Keratinocyte (primary cell): ENCODE measurements around the gene TMEM125. TPM values are rescaled to one million over a fixed set of nuclear protein-coding genes. Genes with fewer than 3 reads are reported as not detected.
A peak's percentile ranks its signal among the peaks of the same experiment; 100 is the strongest.

Source experiments
- DNase-seq: peaks from one replicate; pipeline ENCODE4 v3.0.0-alpha.2; 2011; ENCODE audit warnings: low read depth, missing footprints, low spot score
- FAIRE-seq: peaks from 2 replicates; lab custom pipeline; 2011; peaks lifted over from hg19 to GRCh38; lab: Jason Lieb, UNC
- H2AFZ ChIP-seq: 2 replicates; pipeline ENCODE4 v1.6.0; 2012; ENCODE audit warnings: low read length, control low read depth, inconsistent platforms; ENCODE audit not compliant: control insufficient read depth
- H3K27ac ChIP-seq: 2 replicates; pipeline ENCODE4 v1.5.1; 2011; ENCODE audit warnings: low read length; ENCODE audit not compliant: control insufficient read depth, insufficient read depth
- H3K27me3 ChIP-seq: 3 replicates; pipeline ENCODE4 v1.6.0; 2011; ENCODE audit warnings: low read length; ENCODE audit not compliant: control insufficient read depth, insufficient read depth; ENCODE audit errors: extremely low read depth
- H3K36me3 ChIP-seq, 2 experiments: 2 replicates in 1 of 2; 3 replicates in 1 of 2; pipeline ENCODE4 v1.5.1; 2011; ENCODE audit warnings: low read length in 2 of 2, mild to moderate bottlenecking in 1 of 2; ENCODE audit not compliant: control insufficient read depth in 2 of 2, insufficient read depth in 2 of 2; ENCODE audit errors: extremely low read depth in 1 of 2
- H3K4me1 ChIP-seq: 3 replicates; pipeline ENCODE4 v1.5.1; 2011; ENCODE audit warnings: low read length; ENCODE audit not compliant: control insufficient read depth, insufficient read depth; ENCODE audit errors: extremely low read depth
- H3K4me2 ChIP-seq: 3 replicates; pipeline ENCODE4 v1.6.0; 2011; ENCODE audit warnings: low read depth, low read length; ENCODE audit not compliant: control insufficient read depth, insufficient read depth; ENCODE audit errors: extremely low read depth
- H3K4me3 ChIP-seq, 3 experiments: fragments of 200-600 bp in 1 of 3; sonication (generic) in 1 of 3; 2 replicates in 2 of 3; 3 replicates in 1 of 3; pipeline ENCODE4 v1.5.1; 2011 to 2016; ENCODE audit warnings: low read length in 3 of 3, mild to moderate bottlenecking in 3 of 3, control low read depth in 2 of 3, inconsistent platforms in 1 of 3, low read depth in 1 of 3, mixed read lengths in 1 of 3, mixed run types in 1 of 3, moderate library complexity in 1 of 3; ENCODE audit not compliant: control insufficient read depth in 2 of 3, insufficient read depth in 2 of 3; ENCODE audit errors: extremely low read depth in 1 of 3
- H3K79me2 ChIP-seq: 2 replicates; pipeline ENCODE4 v1.6.0; 2012; ENCODE audit warnings: low read length; ENCODE audit not compliant: control insufficient read depth, insufficient read depth
- H3K9ac ChIP-seq: 3 replicates; pipeline ENCODE4 v1.6.0; 2011; ENCODE audit warnings: low read length; ENCODE audit not compliant: control insufficient read depth, insufficient read depth; ENCODE audit errors: extremely low read depth
- H3K9me1 ChIP-seq: 3 replicates; pipeline ENCODE4 v1.6.0; 2011; ENCODE audit warnings: low read length; ENCODE audit not compliant: control insufficient read depth, insufficient read depth; ENCODE audit errors: extremely low read depth
- H3K9me3 ChIP-seq: 2 replicates; pipeline ENCODE4 v1.5.1; 2012; ENCODE audit warnings: low read depth, low read length; ENCODE audit not compliant: control insufficient read depth
- H4K20me1 ChIP-seq: 3 replicates; pipeline ENCODE4 v1.6.0; 2011; ENCODE audit warnings: low read length; ENCODE audit not compliant: control insufficient read depth, insufficient read depth; ENCODE audit errors: extremely low read depth
- EZH2 ChIP-seq: IDR thresholded peaks from one replicate; pipeline ENCODE4 v1.6.1; 2012; ENCODE audit warnings: inconsistent platforms, mild to moderate bottlenecking, low read length, moderate library complexity
- dilution Hi-C: fragments of 300-500 bp; cut with MboI; formaldehyde crosslinking; loops from one replicate; pipeline ENCODE4 v1.7.0; 2020; ENCODE audit warnings: low sequenced_read_pairs; ENCODE audit not compliant: extremely low pct_ligation_motif_present
- polyA plus RNA-seq, 5 experiments: library from polyadenylated mRNA; depleted of rRNA in 3 of 5; stranded (reverse) in 3 of 5; stranded (forward) in 1 of 5; unstranded in 1 of 5; fragments of >200 nt; gene quantifications; 1 replicate in 1 of 5; 2 replicates in 3 of 5; 3 replicates in 1 of 5; pipeline versions ENCODE4 v1.2.1 to v1.2.3, GENCODE V29; 2011 to 2012; ENCODE audit warnings: missing spikeins in 2 of 5, low read depth in 1 of 5, low replicate concordance in 1 of 5
- TF ChIP-seq, protein P1 (sequence below), 3 experiments: IDR thresholded peaks in 1 of 3; conservative IDR thresholded peaks in 1 of 3; optimal IDR thresholded peaks in 1 of 3; 2 replicates in 2 of 3; 3 replicates in 1 of 3; pipeline versions ENCODE3 to v1.5.1; 2011; ENCODE audit warnings: low read length in 3 of 3, mild to moderate bottlenecking in 3 of 3, moderate library complexity in 2 of 3, control low read depth in 1 of 3, inconsistent platforms in 1 of 3; ENCODE audit not compliant: insufficient read depth in 2 of 3; ENCODE audit errors: extremely low read depth in 1 of 3

TMEM125 gene
- polyA plus RNA-seq, 1 donor (not counting 4 experiments of a cell fraction or from before 2014, with no cell fraction given): 0.92 TPM

- H3K79me2 ChIP-seq: no peaks in the 10 kb centered on the region
- peak overlapping the region; percentile 33 for H3K27ac ChIP-seq
- FAIRE-seq: peak; percentile 88
- H3K36me3 ChIP-seq: no peaks in the 10 kb centered on the region
- H2AFZ ChIP-seq: peak overlapping the region; percentile 92
- no peak for TF ChIP-seq EZH2
- TF ChIP-seq, protein P1, sequence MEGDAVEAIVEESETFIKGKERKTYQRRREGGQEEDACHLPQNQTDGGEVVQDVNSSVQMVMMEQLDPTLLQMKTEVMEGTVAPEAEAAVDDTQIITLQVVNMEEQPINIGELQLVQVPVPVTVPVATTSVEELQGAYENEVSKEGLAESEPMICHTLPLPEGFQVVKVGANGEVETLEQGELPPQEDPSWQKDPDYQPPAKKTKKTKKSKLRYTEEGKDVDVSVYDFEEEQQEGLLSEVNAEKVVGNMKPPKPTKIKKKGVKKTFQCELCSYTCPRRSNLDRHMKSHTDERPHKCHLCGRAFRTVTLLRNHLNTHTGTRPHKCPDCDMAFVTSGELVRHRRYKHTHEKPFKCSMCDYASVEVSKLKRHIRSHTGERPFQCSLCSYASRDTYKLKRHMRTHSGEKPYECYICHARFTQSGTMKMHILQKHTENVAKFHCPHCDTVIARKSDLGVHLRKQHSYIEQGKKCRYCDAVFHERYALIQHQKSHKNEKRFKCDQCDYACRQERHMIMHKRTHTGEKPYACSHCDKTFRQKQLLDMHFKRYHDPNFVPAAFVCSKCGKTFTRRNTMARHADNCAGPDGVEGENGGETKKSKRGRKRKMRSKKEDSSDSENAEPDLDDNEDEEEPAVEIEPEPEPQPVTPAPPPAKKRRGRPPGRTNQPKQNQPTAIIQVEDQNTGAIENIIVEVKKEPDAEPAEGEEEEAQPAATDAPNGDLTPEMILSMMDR (optimal IDR thresholded peaks at IDR 0.05 in 1 of 3, IDR thresholded peaks at IDR 0.05 in 1 of 3, conservative IDR thresholded peaks at IDR 0.05 in 1 of 3; ENCODE audit: extremely low read depth in 1 of 3, insufficient read depth in 2 of 3, low read length in 3 of 3): no peak
- dilution Hi-C loops: no loop called here
- H4K20me1 ChIP-seq: no peaks in the 10 kb centered on the region
- peak overlapping the region; percentile 69 for H3K4me2 ChIP-seq
- no peaks in the 10 kb centered on the region for H3K9me1 ChIP-seq
- DNase-seq: peak; percentile 17
- H3K4me3 ChIP-seq: peak overlapping the region in 1 of 3 experiments; percentile 17
- no peak overlapping the region for H3K9ac ChIP-seq
- H3K27me3 ChIP-seq: no peaks in the 10 kb centered on the region
- no peaks in the 10 kb centered on the region for H3K9me3 ChIP-seq
- H3K4me1 ChIP-seq: peaks cover 23% of the 10 kb centered on the region
These were observed 4.5 kb downstream of the TMEM125 start for GRCh38 chr1:43274125-43274803.

DNA sequence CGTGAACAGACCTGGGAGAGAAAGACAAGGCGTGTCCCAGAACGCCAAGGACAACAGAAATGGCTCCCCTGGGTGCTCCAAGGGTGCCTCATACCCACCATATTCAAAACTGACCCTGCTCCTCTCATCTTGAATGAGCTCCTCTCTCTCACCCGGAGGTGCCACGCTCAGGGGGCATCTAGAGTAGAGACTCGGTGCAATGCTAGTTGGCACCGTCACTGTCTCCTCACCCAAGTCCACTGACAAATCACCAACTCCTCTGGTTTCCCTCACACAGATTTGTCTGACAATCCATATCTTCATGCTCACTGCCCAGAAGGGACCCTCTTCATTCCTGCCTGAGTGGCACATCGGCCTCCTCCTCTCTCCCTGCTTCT lies 5.0 kb downstream of the TMEM125 start:
- FAIRE-seq (peak; percentile 29), DNase-seq (no peak)
- H3K9ac ChIP-seq: no peak overlapping the region
- no peaks in the 10 kb centered on the region for H3K27me3 ChIP-seq
- H2AFZ ChIP-seq: peak overlapping the region; percentile 92
- no peaks in the 10 kb centered on the region for H3K36me3 ChIP-seq
- no peaks in the 10 kb centered on the region for H3K79me2 ChIP-seq
- no peak overlapping the region for H3K4me3 ChIP-seq
- peak overlapping the region; percentile 26 for H3K27ac ChIP-seq
- TF ChIP-seq EZH2: no peak
- TF ChIP-seq, protein P1 (optimal IDR thresholded peaks at IDR 0.05 in 1 of 3, IDR thresholded peaks at IDR 0.05 in 1 of 3, conservative IDR thresholded peaks at IDR 0.05 in 1 of 3; ENCODE audit: extremely low read depth in 1 of 3, insufficient read depth in 2 of 3, low read length in 3 of 3): no peak
- no peaks in the 10 kb centered on the region for H3K9me1 ChIP-seq
- H3K4me1 ChIP-seq: peaks cover 23% of the 10 kb centered on the region
- peak overlapping the region; percentile 69 for H3K4me2 ChIP-seq
- no peaks in the 10 kb centered on the region for H3K9me3 ChIP-seq
- no peaks in the 10 kb centered on the region for H4K20me1 ChIP-seq
- dilution Hi-C loops: no loop called here
